ENCODE measurements around the gene SEMA4F. TPM values are rescaled to one million over a fixed set of nuclear protein-coding genes. Genes with fewer than 3 reads are reported as not detected.

Gene SEMA4F
- total and polyA plus RNA-seq, 2 donors (not counting 1 experiment from before 2014, with no cell fraction given) = 5.9 to 9.4 TPM

DNA sequence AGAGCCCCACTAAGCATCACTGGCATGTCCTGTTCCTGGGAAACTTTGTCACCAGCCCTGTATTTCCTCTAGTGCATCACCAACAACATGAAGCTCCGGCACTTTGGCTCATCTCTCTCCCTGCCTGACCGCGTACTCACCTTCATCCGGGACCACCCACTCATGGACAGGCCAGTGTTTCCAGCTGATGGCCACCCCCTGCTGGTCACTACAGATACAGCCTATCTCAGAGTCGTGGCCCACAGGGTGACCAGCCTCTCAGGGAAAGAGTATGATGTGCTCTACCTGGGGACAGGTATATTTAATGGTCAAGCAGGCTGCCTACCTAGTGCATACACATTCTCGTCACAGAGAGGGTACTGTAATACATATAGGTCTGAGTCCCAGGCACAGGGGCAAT, 21.0 kb downstream of the SEMA4F start:
- H3K4me2 ChIP-seq (ENCODE audit: extremely low read depth, insufficient read depth, low read length) = no peak overlapping the region
- H3K36me3 ChIP-seq (ENCODE audit: control insufficient read depth, insufficient read depth, low read length) = no peaks in the 10 kb centered on the region
- no peak overlapping the region for H3K27ac ChIP-seq (ENCODE audit: insufficient read depth, low read length)
- TF ChIP-seq, protein P1, sequence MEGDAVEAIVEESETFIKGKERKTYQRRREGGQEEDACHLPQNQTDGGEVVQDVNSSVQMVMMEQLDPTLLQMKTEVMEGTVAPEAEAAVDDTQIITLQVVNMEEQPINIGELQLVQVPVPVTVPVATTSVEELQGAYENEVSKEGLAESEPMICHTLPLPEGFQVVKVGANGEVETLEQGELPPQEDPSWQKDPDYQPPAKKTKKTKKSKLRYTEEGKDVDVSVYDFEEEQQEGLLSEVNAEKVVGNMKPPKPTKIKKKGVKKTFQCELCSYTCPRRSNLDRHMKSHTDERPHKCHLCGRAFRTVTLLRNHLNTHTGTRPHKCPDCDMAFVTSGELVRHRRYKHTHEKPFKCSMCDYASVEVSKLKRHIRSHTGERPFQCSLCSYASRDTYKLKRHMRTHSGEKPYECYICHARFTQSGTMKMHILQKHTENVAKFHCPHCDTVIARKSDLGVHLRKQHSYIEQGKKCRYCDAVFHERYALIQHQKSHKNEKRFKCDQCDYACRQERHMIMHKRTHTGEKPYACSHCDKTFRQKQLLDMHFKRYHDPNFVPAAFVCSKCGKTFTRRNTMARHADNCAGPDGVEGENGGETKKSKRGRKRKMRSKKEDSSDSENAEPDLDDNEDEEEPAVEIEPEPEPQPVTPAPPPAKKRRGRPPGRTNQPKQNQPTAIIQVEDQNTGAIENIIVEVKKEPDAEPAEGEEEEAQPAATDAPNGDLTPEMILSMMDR (conservative IDR thresholded peaks at IDR 0.05 in 1 of 2, IDR thresholded peaks at IDR 0.05 in 1 of 2; ENCODE audit: low read depth in 1 of 2, low read length in 2 of 2) = no peak
- TF ChIP-seq EZH2 (IDR thresholded peaks at IDR 0.05; ENCODE audit: low read length, missing control alignments) = no peak
- no peaks in the 10 kb centered on the region for H3K79me2 ChIP-seq (ENCODE audit: control insufficient read depth, insufficient read depth, low read length)
- no peak overlapping the region for H3K4me3 ChIP-seq (replicated peaks in 1 of 4; ENCODE audit: control extremely low read depth in 1 of 4, insufficient read depth in 1 of 4, low read depth in 3 of 4, low read length in 4 of 4)
- no peaks in the 10 kb centered on the region for H3K27me3 ChIP-seq (ENCODE audit: control insufficient read depth, insufficient read depth, low read length)
- DNase-seq (ENCODE audit: low read depth in 2 of 2) = no peak
- no peak overlapping the region for H3K9ac ChIP-seq (ENCODE audit: insufficient read depth, low read length)
- H3K4me1 ChIP-seq (ENCODE audit: control insufficient read depth, extremely low read depth, insufficient read depth, low read length) = no peaks in the 10 kb centered on the region
- no peaks in the 10 kb centered on the region for H4K20me1 ChIP-seq (ENCODE audit: control insufficient read depth, extremely low read depth, insufficient read depth, low read length)
- no peaks in the 10 kb centered on the region for H3K9me3 ChIP-seq (ENCODE audit: control insufficient read depth, insufficient read depth, low read depth, low read length)
- no peak overlapping the region for H2AFZ ChIP-seq (ENCODE audit: low read length)

DNA sequence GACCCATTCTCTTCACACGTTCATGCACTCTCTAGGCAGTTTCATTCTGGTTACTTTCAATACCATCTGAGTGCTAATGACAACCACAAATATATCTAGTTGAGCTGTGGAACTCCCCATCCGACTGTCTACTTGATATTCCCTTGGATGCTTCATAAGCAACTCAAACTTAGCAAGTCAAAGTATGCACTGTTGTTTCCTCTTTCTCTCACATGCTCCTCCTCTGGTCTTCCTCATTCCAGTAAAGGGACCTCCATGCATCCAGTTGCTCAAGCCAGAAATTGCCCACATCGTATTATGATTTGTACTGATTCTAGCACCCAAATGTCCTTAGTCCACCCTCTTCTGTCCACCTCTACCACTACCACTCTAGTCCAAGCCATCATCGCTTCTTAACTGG, 22.3 kb downstream of the SEMA4F start:
- no peaks in the 10 kb centered on the region for H3K36me3 ChIP-seq (ENCODE audit: control insufficient read depth, insufficient read depth, low read length)
- H2AFZ ChIP-seq (ENCODE audit: low read length) = no peak overlapping the region
- no peaks in the 10 kb centered on the region for H3K9me3 ChIP-seq (ENCODE audit: control insufficient read depth, insufficient read depth, low read depth, low read length)
- no peak for TF ChIP-seq EZH2 (IDR thresholded peaks at IDR 0.05; ENCODE audit: low read length, missing control alignments)
- TF ChIP-seq, protein P1 (conservative IDR thresholded peaks at IDR 0.05 in 1 of 2, IDR thresholded peaks at IDR 0.05 in 1 of 2; ENCODE audit: low read depth in 1 of 2, low read length in 2 of 2) = no peak
- H3K27ac ChIP-seq (ENCODE audit: insufficient read depth, low read length) = no peak overlapping the region
- no peak for DNase-seq (ENCODE audit: low read depth in 2 of 2)
- H3K4me2 ChIP-seq (ENCODE audit: extremely low read depth, insufficient read depth, low read length) = no peak overlapping the region
- H3K4me1 ChIP-seq (ENCODE audit: control insufficient read depth, extremely low read depth, insufficient read depth, low read length) = no peaks in the 10 kb centered on the region
- no peaks in the 10 kb centered on the region for H3K27me3 ChIP-seq (ENCODE audit: control insufficient read depth, insufficient read depth, low read length)
- H3K79me2 ChIP-seq (ENCODE audit: control insufficient read depth, insufficient read depth, low read length) = no peaks in the 10 kb centered on the region
- H3K9ac ChIP-seq (ENCODE audit: insufficient read depth, low read length) = no peak overlapping the region
- no peaks in the 10 kb centered on the region for H4K20me1 ChIP-seq (ENCODE audit: control insufficient read depth, extremely low read depth, insufficient read depth, low read length)
- H3K4me3 ChIP-seq (replicated peaks in 1 of 4; ENCODE audit: control extremely low read depth in 1 of 4, insufficient read depth in 1 of 4, low read depth in 3 of 4, low read length in 4 of 4) = no peak overlapping the region

DNA sequence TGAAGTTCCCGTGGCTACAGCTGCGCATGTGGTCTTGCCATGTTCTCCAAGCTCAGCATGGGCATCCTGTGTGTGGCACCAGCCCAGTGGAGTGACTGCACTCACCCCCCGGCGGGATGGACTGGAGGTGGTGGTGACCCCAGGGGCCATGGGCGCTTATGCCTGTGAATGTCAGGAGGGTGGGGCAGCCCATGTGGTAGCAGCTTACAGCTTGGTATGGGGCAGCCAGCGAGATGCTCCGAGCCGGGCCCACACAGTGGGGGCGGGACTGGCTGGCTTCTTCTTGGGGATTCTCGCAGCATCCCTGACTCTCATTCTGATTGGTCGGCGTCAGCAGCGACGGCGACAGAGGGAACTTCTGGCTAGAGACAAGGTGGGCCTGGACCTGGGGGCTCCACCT, 25.6 kb downstream of the SEMA4F start:
- Histone ChIP-seq H3K4me1 (ENCODE audit: control insufficient read depth, extremely low read depth, insufficient read depth, low read length) (no peaks in the 10 kb centered on the region), H3K9ac (ENCODE audit: insufficient read depth, low read length) (no peak overlapping the region), H3K4me2 (ENCODE audit: extremely low read depth, insufficient read depth, low read length) (no peak overlapping the region), H3K4me3 (replicated peaks in 1 of 4; ENCODE audit: control extremely low read depth in 1 of 4, insufficient read depth in 1 of 4, low read depth in 3 of 4, low read length in 4 of 4) (no peak overlapping the region), H3K79me2 (ENCODE audit: control insufficient read depth, insufficient read depth, low read length) (no peaks in the 10 kb centered on the region), H3K36me3 (ENCODE audit: control insufficient read depth, insufficient read depth, low read length) (no peaks in the 10 kb centered on the region), H3K27me3 (ENCODE audit: control insufficient read depth, insufficient read depth, low read length) (no peaks in the 10 kb centered on the region), H4K20me1 (ENCODE audit: control insufficient read depth, extremely low read depth, insufficient read depth, low read length) (no peaks in the 10 kb centered on the region), H2AFZ (ENCODE audit: low read length) (no peak overlapping the region), H3K9me3 (ENCODE audit: control insufficient read depth, insufficient read depth, low read depth, low read length) (no peaks in the 10 kb centered on the region), H3K27ac (ENCODE audit: insufficient read depth, low read length) (no peak overlapping the region)
- TF ChIP-seq, protein P1 (conservative IDR thresholded peaks at IDR 0.05 in 1 of 2, IDR thresholded peaks at IDR 0.05 in 1 of 2; ENCODE audit: low read depth in 1 of 2, low read length in 2 of 2) = no peak
- TF ChIP-seq EZH2 (IDR thresholded peaks at IDR 0.05; ENCODE audit: low read length, missing control alignments) = no peak
- DNase-seq (ENCODE audit: low read depth in 2 of 2) = no peak

Measured in fibroblast of lung (primary cell).